GM18867 (cell line): ENCODE measurements around the gene PPP1R18.

Experiments
- ATAC-seq: cut with Tn5 transposase; IDR thresholded peaks from one replicate; pipeline ENCODE4 v1.9.1; 2021; ENCODE audit warnings: mild to moderate bottlenecking, moderate library complexity; ENCODE audit not compliant: unreplicated experiment

Gene PPP1R18

DNA sequence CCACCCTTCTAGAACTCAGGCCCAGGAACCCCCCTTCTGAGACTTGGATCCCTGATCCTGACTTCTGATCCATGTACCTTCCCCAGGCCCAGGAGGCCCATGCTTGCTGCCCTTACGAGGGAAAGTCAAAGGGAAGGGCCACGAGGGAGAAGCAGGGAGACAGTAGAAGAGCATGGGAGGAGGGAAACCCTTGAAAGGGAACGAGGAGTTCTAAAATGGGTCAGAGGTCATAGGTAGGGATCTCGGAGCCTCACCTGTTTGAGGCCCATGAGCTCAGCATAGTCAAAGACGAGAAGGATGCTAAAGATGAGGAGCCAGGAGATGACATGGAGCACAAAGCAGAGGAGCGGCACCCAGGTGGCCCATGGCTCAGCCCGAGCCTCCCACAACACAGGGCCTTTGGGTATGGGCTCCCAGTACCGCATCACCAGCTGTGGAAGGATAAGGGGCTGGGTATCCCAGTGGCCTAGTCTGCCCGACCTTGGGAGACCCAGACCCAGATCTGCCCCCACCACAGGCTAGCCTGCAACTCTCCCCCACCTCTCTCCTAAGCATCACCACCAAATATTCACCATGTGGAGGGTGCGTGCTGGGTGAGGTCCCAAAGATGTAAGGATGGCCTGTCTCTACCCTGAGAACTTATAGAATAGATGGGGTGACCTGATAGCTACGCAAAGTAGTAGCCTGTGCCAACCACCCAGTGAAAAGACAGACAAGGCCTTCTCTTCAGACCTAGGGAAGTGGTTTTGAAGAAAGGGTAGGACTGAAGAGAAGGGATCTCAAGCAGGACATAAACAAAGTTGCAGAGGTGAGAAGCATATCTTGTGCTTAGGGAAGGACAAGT is 2.8 kb upstream of the PPP1R18 start:
- ATAC-seq: no peak

DNA sequence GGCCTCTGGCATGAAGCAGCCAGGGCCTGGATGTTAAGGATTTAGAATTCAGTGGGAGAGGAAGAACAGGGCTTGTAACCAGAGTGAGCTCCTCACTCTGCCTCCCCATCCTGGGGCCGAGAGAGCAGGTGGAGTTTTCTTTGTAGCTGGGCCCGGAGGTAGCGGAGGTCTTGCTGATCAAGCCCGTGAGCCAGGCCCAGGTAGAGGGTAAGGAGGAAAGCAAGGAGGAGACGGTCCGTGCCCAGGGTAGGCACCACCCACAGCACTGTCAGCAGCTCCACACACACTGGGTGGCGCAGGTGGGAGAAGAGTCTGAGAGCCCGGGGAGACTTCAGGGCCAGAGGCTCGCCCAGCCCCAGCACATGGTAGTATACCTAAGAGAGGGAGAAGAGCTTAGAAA is 2.1 kb upstream of the PPP1R18 start:
- no peak for ATAC-seq

DNA sequence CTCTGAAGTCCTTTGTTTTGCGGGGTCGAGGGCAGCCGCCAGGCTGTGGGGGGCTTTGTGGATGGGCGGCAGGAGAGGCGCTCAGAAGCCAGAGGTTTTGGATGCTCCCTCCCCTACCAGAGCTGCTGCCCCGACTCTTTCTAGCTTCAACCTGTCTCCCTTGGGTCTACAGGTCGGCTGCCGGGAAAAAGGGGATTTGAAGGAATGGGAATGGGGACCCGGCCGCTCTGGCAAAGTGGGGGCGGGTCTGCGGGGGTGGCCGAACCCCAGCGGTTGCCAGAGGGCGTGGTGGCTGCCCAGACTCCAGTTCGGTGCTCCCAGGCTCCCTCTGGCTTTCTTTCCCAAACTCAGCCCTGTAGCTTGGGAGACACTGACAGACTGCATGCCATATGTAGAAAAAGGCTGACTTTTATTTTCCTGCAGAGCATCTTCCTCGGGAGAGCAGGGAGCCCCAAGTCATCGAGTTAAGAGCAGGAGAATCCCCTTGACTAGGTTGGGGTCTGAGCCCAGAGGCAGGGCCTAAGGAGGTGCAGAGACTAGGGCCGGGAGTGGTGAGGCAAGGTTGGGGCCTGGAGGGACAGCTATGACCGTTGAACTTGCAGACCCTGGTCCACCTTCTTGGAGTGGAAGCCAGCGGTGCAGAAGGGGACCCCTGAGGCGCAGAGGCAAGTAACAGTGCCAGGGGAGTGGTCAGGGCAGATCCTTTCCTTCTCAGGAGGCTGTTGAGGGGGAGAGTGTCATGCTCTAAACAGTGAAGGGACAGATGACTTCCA is 1.4 kb upstream of the PPP1R18 start:
- ATAC-seq: no peak

DNA sequence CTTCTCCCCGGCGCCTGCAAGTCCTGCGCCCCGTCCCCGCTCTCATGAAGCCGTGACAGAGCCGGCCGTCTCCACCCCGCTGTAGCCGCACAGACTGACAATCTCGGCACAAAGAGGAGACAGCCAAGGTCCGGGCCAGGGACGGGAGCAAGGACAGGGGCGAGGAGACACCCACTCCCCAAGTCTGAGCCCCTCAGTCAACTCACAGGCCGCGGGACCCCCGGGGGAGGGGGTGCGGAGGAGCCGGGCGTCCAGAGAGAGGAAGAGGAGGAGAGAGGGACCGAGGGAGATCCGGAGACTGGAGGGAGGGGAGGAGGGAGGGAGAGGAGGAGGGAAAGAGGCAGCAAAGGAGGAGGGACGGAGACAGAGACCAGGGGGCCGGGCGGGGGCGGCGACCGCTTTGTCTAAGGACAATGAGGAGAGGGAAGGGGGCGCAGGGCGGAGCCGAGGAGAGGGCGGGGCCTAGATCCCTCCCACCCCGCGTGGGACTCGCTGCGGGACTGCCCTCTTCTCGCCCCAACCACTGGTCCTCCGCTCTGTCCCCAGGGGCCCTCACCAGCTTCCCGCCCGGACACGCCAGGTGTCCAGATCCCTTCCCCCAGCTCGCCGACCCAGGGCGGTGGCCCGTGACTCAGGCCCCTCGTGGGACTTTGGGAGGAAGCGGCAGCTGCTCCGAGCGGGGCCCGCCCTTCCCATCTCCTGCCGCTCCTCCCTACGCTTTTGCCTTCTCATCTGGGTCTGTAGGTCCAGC is 638 bp upstream of the PPP1R18 start:
- peak; percentile 39 for ATAC-seq

DNA sequence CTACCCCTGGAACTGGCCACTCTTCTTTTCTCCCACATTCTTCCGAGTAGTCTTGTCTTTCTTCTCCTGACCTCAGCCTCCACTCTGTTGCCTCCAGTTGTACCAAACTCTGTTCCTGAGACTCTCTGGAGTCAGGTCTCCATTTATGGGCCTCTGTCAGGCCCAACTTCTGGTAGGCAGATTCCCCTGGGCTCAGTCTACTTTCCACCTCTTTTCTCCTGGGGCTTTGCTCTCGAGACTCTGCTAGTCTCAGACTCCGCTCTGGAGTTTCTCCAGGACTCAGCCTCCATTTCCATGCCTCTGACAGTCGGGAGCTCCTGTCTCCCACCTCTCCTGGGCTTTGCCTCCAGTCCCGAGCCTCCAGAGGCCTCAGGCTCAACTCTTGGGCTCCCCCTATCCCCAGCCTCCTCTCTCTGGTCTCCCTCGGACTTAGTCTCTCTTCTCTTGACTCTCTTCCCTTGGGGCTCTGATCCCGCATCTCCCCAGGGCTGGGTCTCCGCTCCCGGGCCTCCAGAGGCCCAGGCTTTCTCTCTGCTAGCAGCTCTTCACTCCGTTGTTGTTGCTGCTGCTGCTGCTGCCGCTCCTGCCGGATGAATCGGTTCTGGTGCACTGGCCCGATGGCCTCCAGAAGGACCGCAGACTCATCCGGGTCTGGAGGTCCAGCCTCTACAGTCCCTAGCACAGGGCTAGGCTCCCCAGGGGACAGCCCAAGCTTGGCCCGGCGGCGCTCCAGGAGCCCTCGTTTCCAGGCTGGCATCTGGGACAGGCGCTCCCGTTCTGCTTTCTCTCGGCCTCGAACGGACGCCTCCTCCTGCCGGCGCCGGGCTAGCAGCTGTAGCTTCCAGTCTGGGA is 1.1 kb downstream of the PPP1R18 start:
- no peak for ATAC-seq

DNA sequence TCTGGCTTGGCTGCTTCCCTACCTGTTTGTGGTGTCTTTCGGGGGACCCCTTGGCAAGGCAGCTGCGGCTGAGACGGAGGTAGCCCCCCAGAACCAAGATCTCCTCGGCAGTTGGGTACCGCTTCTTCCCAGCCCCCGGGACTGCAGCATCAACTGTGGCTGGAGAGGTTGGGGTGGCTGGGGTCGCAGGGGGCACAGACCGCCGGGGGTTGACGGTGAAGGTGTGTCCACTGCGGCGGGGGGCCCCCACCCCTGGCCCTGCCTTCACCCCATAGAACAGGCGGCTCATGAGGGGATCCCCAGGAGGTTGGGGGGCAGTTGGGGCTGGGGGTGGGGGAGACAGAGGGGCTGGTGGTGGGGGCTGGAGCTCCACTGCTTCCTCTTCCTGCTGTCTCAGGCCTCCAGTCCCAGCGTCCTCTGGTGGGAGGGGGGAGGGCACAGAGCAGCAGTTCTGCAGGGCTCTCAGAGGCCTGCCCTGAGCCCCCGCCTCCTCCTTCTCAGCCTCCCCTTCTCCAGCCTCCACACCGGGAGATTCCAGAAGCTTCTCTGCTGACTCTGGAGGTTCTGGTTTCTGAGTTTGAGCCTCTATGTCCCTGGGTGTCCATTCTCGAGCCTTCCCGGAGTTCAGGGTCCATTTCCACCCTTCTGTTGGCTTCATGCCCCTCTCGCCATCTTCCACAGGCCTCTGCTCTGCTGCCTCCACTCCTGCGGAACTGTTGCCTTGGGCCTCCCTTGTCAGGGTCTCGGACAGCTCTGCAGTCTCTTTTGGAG is 1.9 kb downstream of the PPP1R18 start:
- ATAC-seq: no peak

DNA sequence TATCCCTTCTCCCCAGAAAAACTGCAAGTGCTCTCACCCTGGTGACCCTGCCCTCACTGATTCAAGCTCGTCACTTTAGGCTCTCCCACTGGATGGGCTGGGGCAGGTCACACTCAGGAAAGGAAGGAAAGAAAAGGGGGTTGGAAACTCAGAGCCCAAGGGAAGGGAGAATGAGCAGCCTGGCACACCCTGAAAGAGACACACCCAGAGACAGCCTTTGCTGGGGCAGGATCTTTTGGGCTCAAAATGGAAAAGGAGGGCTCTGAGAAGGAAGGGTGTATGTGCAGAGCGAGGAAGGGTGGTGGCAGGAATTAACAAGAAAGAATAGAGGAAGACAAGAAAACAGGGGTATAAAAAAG is 2.5 kb downstream of the PPP1R18 start:
- no peak for ATAC-seq

DNA sequence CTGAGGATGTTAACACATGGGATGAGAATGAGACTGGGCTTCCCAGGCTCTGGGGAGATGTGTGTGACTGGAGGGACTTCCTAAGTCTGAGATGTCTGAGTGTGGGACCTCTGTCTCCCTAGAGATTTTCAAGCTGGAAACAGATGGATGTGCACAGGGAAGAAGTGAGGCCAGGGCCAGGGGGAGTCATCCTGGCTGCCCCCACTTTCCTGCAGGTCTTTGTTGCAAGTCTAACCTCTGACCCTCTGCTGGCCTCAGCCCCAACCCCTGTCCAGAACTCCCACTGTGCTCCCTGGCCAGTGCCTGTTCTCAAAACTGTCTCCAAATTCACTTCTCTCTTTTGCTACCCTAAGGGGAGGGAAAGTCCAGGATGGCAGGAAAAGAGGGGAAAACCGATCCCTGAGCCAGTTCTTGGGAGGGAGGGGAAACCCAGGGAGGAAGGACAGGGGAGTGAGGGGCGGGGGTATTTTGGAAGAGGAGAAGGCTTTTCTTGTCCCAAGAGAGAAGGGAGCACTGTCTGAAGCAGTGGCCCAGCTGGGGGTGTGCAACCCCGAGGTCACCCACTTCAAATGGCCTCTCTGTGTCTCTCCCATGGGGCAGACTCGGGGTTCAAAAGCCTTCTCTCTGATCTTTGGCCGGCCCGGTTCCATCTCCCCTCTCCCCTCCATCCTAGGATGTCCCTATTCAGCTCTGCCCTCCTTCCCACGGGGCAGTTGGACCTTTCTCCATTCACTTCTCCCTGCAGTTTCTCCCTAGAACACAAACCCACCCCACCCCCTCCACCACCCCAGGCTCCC is 3.1 kb downstream of the PPP1R18 start:
- ATAC-seq: no peak

DNA sequence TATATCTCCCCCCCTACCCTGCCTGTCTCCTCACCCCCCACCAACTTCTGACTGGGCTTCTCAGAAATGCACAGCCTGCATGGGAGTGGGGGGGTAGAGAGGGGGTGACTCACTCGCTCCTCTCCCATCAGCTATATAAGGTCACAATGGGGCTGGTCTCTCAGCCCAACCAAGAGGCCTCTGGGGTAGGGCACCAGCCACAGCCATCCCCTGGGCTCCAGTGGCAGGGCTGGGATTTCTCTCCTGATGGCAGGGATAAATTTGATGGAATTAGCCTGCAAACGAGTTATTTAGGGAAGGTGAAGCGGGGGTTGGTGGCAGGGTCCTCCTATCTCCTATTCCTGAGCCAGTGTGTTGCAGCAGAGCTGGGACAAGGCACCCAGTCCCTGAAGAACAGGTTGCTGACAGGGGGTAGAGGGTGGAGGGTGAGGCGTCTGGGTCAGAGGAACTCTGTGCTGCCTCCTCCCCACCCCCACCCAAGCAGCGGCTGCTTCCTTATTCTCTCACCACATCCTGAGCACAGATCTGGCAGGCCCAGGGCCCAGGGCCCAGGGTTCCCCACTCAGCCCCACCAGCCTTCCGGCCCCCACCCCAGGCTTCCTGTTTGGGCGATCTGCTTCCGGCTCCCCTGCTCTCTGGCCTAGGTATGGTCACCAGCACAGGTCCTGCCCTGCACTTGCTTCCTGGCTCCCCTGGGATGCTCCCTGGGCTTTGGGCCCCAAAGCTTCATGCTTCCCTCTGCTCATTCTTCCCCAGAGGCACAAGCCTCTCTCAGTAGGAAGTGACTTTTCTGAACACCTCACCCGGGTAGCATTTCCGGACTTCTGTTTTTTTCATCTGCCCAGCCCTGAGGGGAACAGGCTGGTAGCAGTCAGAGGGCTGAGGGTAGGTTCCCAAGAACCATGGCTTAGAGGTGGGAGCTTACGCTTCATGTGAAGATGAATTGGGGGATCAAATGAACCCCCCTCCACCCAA is 4.0 kb downstream of the PPP1R18 start:
- peak; percentile 51 for ATAC-seq

DNA sequence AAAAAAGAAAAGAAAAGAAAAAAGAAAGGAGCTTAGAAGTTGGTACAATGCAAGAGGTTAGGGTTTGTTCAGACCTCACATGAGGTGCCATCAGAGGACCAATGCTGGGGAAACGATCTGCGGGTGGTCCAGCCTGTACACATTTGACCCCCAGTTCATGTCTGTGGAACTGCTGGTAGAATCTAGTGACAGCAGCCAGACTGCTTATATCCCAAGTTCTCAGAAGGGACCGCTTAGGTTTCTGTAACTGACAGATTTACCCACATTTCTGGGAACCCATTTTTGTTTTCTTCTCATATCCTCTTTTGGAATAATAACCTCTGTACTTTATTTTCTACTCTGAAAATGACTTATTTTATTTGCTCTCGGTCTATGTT is 4.7 kb downstream of the PPP1R18 start:
- no peak for ATAC-seq

DNA sequence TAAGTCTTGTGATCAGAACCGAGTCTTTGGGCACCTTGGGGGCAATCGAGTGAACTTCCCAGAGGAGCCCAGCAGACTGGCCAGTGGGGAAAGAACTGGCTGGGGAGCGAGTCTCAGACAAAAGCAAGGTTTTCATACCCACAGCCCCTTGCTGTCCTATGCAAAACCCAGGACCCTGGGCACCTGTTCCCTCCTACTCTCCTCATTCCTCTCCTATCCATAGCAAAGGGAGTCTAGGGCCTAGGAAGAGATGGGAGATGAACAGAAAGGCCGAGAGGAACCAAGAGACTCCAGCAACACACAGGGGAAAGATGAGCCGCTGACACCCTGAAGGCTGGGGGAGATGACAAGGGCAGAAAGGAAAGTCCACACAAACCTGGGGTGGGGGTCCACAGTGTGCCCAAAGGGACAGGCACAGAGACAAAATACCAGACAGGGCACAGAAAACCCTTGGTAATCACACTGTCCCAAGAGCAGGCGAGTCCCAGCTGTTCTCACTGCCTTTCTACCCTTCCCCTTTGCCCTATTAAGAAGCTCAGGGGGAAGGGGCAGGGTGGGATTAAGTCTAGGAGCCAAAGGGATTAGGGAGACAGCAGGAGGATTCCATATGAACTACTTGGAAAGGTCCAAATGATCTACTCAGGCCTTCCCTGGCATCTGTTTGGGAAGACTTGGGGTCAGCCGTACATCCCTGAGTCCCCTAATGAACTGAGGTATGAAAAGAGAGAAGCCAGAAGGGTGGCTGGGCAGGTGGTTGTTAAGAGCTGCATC is 6.5 kb downstream of the PPP1R18 start:
- no peak for ATAC-seq

DNA sequence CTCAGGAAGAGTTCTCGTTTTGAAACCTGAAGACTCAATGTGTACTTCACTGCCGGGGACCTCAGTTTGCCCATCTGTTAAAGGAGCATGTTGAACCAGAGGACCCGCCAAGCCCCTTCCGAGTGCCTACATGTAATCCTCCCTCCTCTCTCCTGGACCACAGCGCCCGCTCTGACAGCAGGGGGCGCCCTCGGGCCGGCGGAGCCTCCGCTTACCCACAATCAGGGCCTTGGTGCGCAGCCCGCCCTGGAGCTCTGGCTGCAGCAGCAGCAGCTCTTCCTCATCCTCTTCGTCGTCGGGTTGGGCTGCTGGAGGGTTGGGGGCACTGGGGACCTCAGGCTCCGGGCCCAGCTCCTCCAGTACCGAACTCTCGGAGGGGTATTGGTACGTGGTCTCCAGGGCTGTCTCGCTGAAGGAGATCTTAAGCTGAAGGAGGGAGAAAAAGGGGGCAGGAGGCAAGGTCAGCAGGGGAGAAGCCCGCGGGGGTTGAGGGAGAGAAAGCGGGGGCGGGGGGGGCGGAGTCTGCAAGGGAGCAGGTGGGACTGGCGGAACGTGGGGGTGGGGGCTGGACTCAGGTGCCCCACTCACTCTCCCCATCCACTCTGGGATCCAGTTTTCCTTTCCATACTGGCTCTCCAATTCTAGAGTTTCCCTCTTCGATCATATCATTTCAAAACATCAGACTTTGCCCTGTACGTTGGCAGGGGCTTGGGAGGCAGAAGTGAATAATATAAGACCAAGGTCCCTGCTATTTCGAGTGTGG is 7.3 kb downstream of the PPP1R18 start:
- ATAC-seq: no peak

DNA sequence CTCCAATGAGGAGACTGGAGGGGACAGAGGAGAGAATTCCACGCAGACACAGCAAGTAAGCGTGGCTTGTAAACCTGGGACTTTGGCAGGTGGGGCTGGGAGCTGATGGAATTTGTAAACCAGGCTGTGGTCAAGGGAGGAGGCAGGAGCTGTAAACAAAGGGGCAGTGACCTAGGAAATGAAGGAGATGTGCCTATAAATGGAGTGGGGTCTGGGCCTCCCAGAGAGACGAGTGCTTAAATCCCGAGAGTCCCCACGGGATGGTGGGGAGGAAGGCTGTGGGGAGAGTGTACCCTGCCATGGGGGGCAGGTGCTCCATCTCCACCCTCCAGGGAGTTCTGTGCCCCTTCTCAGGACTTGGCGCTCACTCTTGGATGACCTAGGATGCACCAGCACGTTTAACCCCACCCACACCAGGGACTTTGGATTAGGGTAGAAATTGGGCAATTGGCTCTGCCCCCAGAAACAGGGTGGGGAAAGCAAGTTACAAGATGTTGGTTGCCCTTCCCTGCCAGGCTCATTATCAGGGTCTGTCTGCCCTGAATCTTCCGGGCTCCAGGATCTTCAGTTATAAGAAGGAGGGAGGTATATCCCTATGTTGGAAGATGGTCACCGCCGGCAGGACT is 9.7 kb downstream of the PPP1R18 start:
- no peak for ATAC-seq

DNA sequence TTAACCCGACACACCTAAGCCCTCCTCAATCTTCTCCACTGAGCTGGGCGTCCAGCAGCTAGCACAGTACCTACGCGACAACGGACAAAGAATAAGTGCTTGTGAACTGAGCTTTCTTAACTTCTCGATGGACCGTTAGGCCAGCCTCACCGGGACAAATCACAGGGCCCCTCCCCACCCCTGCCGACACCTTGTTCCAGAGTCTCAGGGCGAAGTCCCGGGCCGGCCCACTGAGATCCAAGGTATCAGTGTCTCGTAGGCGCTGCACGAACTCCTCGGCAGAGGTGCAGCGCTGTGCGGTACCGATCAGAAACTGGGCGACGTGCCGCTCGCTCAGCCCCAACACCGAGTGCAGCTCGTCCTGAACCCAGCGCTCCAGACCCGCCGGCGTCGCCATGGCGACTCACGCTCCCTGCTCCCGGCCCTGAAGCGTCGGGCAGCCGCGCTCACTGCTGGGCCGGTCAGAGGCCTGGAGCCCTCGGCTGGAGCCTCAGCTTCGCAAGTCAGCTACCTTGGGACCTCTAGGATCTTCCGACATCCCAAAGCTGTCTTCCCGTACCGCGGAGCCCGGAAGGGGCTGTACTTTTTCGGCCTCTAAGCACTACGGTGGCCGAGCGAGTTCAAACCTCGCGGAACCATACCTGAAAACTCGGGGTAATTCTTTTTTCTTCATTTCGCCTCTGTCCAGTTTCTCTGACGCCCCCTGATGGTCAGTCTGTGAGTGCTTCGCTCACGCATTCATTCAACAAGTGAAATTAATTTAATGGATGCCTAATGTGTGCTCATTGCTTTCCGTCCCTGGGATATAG is 13.8 kb downstream of the PPP1R18 start, which contains the start of gene DHX16:
TSS of gene DHX16 (minus strand) at position 562 of the 809 bp plus-strand sequence. CDS start at position 397, 165 bp downstream.
- peak; percentile 77 for ATAC-seq
